ENCODE measurements around the gene ARAP2.

DNA sequence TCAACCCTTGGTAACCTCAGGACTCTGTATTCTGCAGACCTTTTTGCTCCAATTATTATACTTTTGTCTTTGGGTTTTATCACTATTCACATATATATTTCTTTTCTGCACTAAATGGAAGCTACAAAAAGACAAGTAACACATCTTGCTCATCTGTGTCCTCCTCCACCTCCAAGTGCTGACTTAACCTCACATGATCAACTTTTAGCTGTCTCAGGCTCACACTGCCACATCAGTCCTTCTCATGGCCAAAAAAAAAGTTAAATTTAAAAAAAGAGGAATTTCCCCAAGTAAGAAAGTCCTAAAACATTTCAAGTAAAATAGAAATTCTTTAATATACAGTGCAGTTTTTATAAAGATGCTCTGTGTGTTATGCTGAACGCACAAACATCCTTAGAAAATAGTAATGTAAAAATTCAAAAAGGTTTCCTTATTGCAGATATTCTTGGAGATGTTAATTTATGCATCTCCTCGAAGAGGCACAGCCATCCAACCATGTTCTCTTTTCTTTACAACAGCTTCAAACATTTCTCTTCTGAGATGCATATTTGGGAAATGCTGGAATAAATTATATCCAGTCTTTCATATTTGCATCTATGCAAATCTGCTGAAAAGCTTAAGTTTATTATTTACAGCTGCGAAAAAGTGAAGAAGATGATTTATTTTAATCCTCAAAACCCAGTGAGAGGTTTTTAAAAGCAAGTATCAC is 37.6 kb downstream of the ARAP2 start:
- TF ChIP-seq, protein P1, sequence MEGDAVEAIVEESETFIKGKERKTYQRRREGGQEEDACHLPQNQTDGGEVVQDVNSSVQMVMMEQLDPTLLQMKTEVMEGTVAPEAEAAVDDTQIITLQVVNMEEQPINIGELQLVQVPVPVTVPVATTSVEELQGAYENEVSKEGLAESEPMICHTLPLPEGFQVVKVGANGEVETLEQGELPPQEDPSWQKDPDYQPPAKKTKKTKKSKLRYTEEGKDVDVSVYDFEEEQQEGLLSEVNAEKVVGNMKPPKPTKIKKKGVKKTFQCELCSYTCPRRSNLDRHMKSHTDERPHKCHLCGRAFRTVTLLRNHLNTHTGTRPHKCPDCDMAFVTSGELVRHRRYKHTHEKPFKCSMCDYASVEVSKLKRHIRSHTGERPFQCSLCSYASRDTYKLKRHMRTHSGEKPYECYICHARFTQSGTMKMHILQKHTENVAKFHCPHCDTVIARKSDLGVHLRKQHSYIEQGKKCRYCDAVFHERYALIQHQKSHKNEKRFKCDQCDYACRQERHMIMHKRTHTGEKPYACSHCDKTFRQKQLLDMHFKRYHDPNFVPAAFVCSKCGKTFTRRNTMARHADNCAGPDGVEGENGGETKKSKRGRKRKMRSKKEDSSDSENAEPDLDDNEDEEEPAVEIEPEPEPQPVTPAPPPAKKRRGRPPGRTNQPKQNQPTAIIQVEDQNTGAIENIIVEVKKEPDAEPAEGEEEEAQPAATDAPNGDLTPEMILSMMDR (IDR thresholded peaks at IDR 0.05; ENCODE audit: poor library complexity), result no peak
- TF ChIP-seq EZH2 (IDR thresholded peaks at IDR 0.05; ENCODE audit: borderline replicate concordance) (no peak), EZH2phosphoT487 (IDR thresholded peaks at IDR 0.05; ENCODE audit: low read depth, severe bottlenecking, unreplicated experiment) (no peak)
